ENCODE data around the gene FAM174B.

GRCh38 chr15:92619145-92620101, 36.2 kb downstream of the FAM174B start:
- TF ChIP-seq POLR2A (IDR thresholded peaks at IDR 0.05) (no peak), CTCF (IDR thresholded peaks at IDR 0.05) (no peak), POLR2AphosphoS5 (IDR thresholded peaks at IDR 0.05; ENCODE audit: insufficient read depth in 1 of 2, low read depth in 1 of 2) (no peak)
